ENCODE measurements around the gene CSMD2. TPM values are rescaled to one million over a fixed set of nuclear protein-coding genes. Genes with fewer than 3 reads are reported as not detected.

Gene CSMD2
- total RNA-seq, 1 donor from 2014 or later, result under 0.01 TPM

DNA sequence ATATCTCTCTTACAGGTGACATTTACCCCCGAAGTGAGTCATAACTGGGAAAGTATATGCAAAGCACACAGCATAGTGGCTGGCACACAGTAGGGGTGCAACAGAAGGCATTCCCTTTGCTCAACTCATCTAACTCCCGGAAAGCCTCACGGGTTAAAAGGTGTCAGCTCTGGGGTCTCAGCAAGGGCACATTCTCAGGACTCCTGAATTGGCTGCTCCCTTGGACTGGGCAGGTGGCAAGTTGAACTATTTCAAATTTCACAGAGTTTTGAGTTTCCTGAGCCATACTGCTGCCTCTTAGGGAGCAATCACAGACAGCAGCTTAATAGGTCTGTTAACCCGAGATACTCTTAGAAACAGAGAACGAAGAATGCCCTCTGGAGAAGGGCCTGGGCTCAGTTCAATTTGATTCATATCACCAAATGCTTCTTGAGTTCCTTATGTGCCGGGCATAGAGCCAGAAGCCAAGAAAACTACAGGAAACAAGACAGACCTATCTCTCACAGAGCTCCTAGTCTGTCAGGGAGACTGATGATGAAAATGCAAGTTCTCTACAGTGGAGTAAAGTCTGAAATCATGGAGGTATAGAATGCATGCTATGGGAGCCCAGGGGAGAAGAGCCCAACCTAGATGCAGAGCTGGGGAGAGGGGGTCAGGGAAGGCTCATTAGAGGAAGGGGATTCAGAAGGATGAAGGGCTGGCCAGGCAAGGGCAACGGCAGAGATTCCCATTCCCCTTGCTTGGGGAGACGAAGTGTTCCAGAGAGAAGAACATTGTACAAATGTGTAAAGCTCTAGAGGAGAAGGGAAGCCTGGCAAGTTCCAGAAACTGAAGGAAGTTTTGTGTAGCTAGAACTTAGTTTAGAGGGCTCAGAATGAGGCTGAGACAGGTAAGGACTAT, 445.0 kb downstream of the CSMD2 start:
- no peak for DNase-seq (ENCODE audit: low read depth in 2 of 2)

DNA sequence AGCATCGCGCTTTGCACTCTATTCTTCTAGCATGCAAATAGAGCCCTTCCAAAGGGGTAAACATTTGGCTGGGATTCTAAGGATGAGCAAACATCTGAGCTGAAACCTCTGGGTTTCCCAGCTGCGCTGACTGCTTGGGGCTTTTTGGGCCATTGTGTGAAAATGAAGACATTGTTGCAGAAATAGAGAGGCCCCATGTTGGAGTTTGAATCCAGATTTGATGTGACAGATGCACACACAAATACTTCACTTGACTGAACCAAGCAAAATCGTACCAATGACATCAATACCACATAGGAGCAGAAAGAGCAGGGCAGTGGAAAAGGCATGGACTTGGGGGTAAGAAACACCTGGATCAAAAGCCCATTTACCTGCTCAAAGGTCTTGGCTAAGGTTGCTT, 445.7 kb downstream of the CSMD2 start:
- no peak for DNase-seq (ENCODE audit: low read depth in 2 of 2)

DNA sequence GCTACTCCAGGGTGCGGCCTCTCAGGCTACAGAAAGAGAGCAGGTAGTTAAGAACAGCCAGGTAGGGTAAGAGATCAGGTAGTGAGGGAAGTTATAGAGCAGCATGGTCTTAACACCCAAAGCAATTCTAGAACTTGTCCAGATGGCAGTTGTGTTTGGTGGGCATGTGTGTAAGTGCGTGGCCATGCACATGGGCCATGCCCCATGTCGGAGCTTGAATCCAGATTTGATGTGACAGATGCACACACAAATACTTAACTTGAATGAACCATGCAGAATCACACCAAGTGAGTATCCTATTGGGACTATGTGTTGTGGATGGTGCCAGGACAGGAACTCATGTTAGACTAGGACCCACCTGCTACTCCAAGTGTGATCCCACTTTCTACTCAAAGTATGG, 446.8 kb downstream of the CSMD2 start:
- no peak for DNase-seq (ENCODE audit: low read depth in 2 of 2)

DNA sequence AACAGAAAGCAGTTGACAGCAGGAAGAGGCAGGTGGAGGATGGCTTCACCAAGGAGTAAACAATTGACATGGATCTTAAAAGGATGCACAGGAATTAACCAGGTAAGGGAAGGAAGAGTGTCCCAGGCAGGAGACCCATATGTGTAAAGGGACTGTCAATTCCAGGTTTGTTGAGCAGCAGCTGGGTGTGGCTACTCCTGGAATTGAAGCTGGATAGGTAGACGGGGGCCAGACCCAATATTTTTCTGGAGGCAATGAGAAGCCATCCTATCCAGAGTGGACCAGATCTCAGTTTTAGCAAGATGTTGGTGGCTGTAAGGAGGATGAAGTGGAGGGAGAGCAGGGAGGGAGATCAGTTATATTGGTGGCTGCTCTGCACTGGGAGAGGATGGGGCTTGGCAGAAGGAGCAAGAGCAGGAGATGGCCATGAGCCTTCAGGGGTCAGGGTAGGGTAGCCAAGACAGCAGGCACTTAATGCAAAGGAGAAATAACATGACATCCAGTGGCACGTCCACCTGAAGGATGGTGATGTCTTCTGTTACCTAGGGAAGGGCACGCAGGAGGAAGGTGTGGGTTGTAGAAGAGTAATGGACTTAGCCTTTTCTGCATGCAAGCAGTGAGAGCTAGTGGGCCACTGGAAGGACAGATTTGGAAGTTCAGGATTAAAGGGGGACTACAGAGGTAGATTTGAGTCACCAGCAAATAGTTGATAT, 447.9 kb downstream of the CSMD2 start:
- DNase-seq (ENCODE audit: low read depth in 2 of 2), result no peak

GRCh38 chr1:33715195-33715811, 449.7 kb downstream of the CSMD2 start:
- DNase-seq (ENCODE audit: low read depth in 2 of 2), result no peak

GRCh38 chr1:33714421-33714820, 450.6 kb downstream of the CSMD2 start:
- no peak for DNase-seq (ENCODE audit: low read depth in 2 of 2)

DNA sequence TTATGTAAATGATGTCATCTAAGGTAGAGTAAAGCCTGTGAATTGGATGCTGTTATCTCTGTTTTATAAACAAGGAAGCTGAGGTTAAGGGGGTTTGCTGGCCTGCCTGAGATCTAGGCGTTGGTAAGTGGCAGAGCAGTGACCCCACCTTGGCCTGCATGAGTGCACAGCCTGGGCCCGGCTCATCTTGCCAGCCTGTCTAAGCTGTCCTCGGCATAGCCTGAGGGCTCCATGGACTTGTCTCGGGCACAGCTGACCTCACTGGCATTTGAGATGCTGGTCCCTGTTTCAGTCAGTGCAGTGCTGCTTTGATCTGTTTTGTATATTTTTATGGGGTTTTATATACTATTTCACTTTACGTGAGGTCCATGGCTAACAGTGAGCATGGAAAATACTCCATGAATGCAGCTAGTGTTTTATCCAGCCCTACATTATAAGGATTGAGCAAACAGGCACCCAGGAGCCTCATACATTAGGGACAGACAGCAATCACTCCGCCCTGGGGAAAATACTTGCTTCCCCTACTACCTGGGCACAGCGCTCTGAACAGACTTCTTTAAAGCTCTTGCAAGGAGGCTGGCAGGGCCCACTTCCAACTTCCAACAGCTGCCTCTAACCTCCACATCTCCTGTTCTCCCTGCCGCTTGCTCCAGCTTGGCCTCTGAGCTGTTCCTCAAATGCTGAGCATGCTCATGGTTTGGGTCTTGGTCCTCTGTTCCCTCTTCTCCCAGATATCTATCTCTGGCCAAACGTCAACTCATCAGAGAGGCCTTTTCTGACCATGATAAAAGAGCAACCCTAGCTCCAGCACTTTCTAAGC, 451.8 kb downstream of the CSMD2 start:
- DNase-seq (ENCODE audit: low read depth in 2 of 2), result no peak

DNA sequence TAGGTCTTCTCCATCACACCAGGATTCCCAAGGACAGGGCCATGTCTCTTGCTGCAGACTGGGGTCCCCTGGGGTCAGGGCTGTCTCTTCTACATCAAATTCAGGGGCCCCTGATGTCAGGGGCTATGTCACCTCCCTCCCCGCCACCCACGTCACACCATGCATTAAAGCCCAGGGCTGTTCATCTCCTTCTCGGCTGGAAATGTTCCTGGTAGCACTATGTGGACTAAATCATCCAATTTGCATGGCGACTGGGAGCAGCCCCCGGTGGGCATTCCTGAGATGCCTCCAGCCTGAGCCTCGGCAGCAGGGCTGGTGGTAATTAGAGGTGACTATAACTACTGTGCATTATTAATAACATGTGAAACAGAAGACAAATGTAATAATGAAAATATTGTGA, 452.8 kb downstream of the CSMD2 start:
- no peak for DNase-seq (ENCODE audit: low read depth in 2 of 2)

DNA sequence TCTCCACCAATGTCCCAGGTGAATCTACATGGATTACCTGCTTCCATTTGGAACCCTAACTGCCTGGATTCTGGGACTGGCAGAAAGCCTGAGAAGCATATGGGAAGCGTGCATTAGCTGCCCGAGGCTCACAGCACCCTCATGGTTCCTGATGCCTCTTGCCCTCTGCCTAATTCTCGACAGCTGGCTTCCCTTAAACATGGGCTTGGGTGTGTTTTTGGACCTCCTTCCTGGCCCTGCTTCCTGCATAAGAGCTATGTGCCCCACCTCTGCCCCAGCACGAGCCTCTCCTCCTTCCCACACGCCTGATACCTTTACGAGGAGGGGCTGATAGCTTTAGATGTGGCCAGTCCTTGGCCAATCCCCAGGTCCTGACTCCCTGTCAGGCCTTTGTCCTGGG, 453.5 kb downstream of the CSMD2 start:
- DNase-seq (ENCODE audit: low read depth in 2 of 2), result no peak

DNA sequence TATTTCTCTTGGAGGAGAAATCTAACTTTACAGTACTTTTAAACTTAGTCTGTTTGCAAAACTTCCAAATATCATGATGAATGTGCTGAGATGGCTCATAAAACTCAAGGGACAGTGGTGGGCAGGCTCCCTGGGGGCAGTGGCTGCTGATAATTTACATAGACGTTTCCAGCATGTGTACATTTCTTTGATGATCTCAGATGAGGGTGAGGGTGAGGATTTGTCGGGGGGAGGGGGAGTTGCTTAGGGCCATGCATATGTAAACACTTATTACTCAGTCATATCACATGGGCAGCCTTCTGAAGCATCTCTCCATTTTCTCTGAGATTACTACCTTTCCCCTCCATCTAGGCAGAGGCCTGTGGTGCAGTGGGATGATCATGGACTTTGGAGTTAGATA, 454.1 kb downstream of the CSMD2 start:
- DNase-seq (ENCODE audit: low read depth in 2 of 2), result no peak

GRCh38 chr1:33709783-33710718, 455.0 kb downstream of the CSMD2 start:
- no peak for DNase-seq (ENCODE audit: low read depth in 2 of 2)

- no peak for DNase-seq (ENCODE audit: low read depth in 2 of 2)
Measured at GRCh38 chr1:33709174-33709782, 455.8 kb downstream of the CSMD2 start.

DNA sequence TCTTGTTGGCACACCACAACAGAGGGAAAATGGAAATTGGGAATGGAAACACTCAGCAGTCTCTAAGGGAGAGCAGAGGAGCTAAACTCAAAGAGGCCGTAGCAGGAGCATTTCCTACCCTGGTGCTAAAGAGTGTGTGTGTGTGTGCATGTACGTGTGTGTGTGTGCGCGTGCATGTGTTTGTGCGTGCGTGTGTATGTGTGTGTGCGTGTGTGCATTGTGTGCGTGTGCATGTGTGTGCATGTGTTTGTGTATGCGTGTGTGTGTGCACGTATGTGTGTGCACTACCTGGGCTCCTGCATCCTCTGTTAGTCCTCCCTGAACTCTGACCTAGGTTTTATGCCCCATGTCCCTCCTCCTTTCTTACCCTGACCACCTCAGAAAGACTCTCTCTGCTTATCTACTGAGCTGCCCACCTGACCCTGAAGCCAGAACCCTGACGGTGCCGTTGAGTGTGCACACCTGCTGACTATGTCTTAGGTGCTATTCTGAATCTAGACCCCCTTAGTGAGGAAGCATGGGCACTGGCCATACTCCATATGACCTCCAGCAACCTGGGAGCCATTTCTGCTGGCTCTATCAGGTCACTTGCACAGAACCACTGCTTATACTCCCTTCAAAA, 458.3 kb downstream of the CSMD2 start:
- no peak for DNase-seq (ENCODE audit: low read depth in 2 of 2)

- no peak for DNase-seq (ENCODE audit: low read depth in 2 of 2)
Measured at GRCh38 chr1:33703464-33703863, 461.6 kb downstream of the CSMD2 start.

DNA sequence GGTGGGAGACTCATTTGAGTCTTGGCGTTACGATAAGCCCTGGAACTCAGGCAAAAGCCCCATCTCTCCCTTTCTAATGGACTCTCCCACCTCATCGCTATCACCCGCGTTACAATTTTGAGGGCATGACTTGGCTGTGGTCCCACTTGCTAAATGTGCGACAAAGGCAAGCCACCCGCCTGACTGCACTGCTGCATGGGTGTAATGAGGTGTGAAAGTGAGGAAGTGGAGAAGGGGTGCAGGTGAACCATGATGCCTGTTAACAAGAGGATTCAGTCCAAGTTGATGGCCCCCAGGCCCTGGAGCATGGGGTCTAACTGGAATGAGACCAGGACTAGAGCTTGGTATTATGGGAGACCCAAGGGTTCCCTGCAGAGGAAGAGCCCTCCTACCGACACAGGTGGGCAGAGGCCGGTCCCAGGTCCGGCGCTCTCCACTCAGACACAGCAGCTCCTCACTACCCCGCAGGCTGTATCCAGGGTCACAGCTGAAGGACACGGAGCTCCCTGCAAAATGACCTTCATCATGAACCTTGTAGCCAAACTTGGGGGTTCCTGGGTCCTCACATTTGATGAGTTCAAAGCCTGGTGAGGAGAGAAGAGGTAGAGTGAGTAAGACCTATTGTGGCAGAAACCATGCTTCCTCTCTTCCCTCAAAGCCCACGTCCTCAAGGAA, 466.5 kb downstream of the CSMD2 start:
- DNase-seq (ENCODE audit: low read depth in 2 of 2), result no peak

GRCh38 chr1:33697816-33698215, 467.2 kb downstream of the CSMD2 start:
- no peak for DNase-seq (ENCODE audit: low read depth in 2 of 2)

GRCh38 chr1:33696962-33697361, 468.1 kb downstream of the CSMD2 start:
- no peak for DNase-seq (ENCODE audit: low read depth in 2 of 2)

DNA sequence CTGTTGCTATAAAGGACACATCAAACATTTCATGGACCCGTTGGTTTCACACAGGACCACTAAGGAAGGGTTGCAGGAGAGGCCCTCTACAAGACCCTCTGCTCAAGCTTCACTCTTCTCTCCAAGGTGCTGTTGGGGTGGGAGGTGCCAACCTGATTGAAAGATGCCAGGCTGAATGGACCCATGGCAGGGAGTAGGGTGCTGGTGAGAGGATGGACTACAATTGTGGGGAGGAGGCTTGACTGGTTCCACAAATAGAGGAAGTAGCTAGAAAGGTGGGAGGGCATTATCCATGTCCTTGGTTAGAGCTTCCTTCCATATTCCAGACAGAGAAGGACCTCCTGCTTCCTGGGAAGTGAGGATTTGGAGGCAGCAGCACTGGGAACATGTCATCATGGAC, 468.7 kb downstream of the CSMD2 start:
- no peak for DNase-seq (ENCODE audit: low read depth in 2 of 2)
